Stimulated activated CD4-positive, alpha-beta T cell treated with anti-CD3 and anti-CD28 coated beads, TNF-alpha, amount 100 ng/mL, for 24 hours (primary cell): ENCODE data around the gene MYOT.

Experiments
- DNase-seq, 3 experiments: peaks; one replicate each; pipeline ENCODE4 v3.0.0-alpha.2; 2020; ENCODE audit warnings: low read depth in 3 of 3

The MYOT gene

GRCh38 chr5:137901011-137901817 is 33.6 kb downstream of the MYOT start:
- DNase-seq: no peak

- DNase-seq: no peak
Measured at GRCh38 chr5:137902408-137903133, 34.9 kb downstream of the MYOT start.

GRCh38 chr5:137914758-137915157 is 47.1 kb downstream of the MYOT start:
- no peak for DNase-seq

GRCh38 chr5:137916923-137917322 is 49.3 kb downstream of the MYOT start:
- DNase-seq: no peak

GRCh38 chr5:137921931-137922330 is 54.3 kb downstream of the MYOT start:
- no peak for DNase-seq

GRCh38 chr5:137923856-137924255 is 56.2 kb downstream of the MYOT start:
- no peak for DNase-seq

- no peak for DNase-seq
Measured at GRCh38 chr5:137932800-137933199, 65.1 kb downstream of the MYOT start.

- DNase-seq: no peak
Measured at GRCh38 chr5:137933491-137933911, 65.8 kb downstream of the MYOT start.

GRCh38 chr5:137935190-137935589 is 67.5 kb downstream of the MYOT start:
- no peak for DNase-seq

- no peak for DNase-seq
Measured at GRCh38 chr5:137935694-137936093, 68.0 kb downstream of the MYOT start.
